ENCODE results near the gene GPNMB.

The GPNMB gene

DNA sequence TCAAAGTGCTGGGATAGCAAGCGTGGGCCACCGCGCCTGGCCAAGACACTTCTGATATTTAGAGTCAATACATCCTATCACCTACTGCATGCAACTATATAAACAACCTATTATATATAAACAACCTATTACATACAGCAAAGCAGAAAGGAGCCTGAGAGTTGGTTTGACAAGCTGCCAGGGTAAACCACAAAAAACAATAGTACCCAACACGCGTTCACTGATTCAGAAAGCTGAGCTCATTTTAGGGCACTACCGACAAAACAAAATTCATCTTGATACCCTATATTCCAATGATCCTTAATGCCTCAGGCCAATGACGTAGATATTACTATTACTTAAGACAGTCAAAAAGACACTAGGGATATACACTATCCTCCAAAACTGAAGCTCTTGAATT is 68.8 kb downstream of the GPNMB start:
- no peak for DNase-seq
